ENCODE data around the gene GOLGA2.
"Not testable (repeated sequence)": the region's sequence is repeated elsewhere in the genome, so short reads cannot be mapped to it uniquely, and the experiment has no call there.

Gene GOLGA2

DNA sequence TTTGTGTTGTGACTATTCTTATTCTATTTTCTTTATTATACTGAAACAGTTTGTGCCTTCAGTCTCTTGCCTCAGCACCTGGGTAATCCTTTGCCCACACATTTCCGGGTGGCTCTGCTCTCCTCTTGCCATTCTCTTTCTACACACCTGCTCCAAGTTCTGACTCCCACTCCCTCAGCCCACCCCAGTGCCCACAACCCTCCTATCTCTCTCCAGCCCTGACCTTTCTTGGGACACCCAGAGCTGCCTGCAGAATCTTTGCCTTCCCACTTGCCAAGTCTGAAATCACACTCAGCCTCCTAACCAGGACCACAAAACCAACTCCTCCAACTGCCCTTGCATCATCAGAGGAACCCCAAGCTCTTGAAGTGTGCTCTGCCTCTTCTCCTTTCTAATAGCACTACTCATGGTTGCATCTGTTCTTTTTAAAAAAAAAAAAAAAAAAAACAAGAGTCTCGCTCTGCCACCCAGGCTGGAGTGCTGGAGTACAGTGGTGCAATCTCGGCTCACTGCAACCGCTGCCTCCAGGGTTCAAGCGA is 4.3 kb upstream of the GOLGA2 start:
- no peak for DNase-seq (ENCODE audit: low spot score)

DNA sequence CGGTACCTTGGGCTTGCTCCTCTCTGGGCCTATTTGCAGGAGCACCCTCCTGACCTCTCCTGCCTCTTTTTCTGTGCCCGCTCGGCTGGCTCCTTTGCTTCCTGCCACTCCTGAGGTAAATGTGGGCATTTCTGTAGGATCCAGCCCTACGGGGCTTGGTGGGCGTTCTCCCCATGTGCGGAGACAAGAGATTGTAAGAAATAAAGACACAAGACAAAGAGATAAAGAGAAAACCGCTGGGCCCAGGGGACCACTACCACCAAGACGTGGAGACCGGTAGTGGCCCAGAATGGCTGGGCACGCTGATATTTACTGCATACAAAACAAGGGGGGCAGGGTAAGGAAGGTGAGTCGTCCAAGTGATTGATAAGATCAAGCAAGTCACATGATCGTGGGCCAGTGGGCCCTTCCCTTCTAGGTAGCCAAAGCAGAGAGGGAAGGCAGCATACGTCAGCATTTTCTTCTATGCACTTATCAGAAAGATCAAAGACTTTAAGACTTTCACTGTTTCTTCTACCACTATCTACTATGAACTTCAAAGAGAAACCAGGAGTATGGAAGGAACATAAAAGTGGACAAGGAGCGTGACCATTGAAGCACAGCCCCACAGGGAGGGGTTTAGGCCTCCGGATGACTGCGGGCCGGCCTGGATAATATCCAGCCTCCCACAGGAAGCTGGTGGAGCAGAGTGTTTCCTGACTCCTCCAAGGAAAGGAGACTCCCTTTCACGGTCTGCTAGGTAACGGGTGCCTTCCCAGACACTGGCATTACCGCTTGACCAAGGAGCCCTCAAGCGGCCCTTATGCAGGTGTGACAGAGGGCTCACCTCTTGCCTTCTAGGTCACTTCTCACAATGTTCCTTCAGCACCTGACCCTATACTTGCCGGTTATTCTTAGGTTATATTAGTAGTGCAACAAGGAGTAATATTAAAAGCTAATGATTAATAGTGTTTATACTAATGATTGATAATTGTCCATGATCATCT is 3.6 kb upstream of the GOLGA2 start:
- not testable (repeated sequence) for DNase-seq (ENCODE audit: low spot score)

More for the DNA sequence above, 4.3 kb upstream of the GOLGA2 start:
- TF ChIP-seq, protein P1, sequence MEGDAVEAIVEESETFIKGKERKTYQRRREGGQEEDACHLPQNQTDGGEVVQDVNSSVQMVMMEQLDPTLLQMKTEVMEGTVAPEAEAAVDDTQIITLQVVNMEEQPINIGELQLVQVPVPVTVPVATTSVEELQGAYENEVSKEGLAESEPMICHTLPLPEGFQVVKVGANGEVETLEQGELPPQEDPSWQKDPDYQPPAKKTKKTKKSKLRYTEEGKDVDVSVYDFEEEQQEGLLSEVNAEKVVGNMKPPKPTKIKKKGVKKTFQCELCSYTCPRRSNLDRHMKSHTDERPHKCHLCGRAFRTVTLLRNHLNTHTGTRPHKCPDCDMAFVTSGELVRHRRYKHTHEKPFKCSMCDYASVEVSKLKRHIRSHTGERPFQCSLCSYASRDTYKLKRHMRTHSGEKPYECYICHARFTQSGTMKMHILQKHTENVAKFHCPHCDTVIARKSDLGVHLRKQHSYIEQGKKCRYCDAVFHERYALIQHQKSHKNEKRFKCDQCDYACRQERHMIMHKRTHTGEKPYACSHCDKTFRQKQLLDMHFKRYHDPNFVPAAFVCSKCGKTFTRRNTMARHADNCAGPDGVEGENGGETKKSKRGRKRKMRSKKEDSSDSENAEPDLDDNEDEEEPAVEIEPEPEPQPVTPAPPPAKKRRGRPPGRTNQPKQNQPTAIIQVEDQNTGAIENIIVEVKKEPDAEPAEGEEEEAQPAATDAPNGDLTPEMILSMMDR (IDR thresholded peaks at IDR 0.05; ENCODE audit: extremely low read depth, missing control alignments), result no peak

DNA sequence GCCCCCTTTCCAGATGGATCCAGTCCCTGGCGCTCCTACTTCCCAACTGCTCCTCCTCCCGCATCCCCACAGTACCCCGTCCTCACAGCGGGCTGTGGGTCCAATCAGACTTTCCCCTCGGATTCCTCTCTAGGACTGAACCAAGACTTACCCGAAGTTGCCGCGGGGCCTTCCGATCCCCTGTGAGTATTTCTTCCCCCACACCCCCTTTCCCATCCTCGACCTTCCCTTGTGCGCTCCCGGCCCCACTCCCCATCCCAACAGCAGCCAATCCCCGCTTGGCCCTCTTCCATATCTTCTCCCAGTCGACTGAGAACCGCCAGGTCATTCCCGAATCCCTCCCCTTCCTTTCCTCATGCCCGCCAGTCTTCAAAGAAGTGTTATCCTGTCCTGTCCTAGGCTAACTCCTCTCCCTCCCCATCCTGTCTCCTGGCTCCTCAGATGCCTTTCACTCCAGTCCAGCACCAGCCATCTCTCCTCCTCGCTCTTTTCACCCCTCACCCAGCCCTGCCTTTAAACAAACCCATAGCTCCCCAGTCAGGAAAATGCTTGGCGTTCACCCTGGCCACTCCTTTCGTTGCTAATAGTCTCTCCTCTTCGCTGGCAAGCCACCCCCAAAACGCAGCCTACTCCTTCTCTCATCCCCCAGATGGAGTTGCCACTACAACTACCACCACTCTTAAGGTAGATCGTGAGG is 915 bp upstream of the GOLGA2 start:
- TF ChIP-seq, protein P1 (IDR thresholded peaks at IDR 0.05; ENCODE audit: extremely low read depth, missing control alignments), result no peak
- DNase-seq (ENCODE audit: low spot score), result peak; percentile 32

DNA sequence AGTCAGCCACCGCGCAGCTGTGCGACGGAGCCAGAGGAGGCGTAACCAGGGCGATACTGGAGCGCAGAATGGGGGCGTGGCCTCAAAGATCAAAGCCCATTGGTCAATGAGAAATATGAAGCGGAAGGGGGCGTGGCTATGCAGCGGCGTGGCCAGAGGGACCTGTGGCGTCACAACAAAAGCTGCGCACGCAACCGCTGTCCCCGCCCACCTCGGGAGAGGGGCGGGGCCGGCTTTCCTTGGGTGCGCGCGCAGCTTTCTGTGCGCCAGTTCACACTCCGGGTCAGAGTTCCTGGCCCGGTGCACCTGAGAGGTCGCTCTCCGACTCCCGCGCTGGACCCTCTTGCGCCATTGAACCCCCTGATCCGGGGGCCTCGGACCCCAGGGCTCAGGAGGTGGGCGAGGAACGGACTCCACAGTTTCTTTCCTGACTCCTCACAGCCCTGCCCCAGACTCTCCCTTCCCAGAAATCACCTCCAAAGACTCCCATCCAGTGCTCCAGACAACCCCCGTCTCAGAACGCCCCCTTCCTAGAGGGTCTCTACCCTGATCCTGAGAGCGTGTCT is 284 bp upstream of the GOLGA2 start, which contains the start of gene SWI5:
SWI5 (plus strand) TSS at position 269 of the 566 bp plus-strand sequence.
- peak; percentile 99 for DNase-seq (ENCODE audit: low spot score)
- TF ChIP-seq, protein P1 (IDR thresholded peaks at IDR 0.05; ENCODE audit: extremely low read depth, missing control alignments), result no peak

- no peak for DNase-seq (ENCODE audit: low spot score)
- TF ChIP-seq, protein P1 (IDR thresholded peaks at IDR 0.05; ENCODE audit: extremely low read depth, missing control alignments), result no peak
These were observed 1.6 kb downstream of the GOLGA2 start for GRCh38 chr9:128274245-128274644.

DNA sequence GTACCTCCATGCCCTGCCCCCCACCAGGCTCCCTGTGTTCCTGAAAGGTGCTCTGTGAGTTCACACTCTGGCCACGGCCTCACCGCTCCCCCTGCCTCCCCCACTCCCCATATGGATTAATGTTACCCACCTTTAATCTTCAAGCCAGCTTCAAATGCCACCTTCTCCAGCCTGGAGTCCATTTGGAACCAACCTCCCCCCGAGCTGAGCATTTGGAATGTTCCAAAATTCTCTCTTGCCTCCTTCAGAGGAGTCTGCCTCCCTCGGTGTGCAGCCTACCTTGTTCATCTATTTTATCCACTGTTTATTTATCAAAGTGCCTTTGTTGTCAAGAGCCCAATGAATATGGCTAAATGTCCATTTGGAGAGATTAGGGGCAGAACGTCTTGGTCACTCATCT is 4.3 kb downstream of the GOLGA2 start:
- DNase-seq (ENCODE audit: low spot score), result no peak
- TF ChIP-seq, protein P1 (IDR thresholded peaks at IDR 0.05; ENCODE audit: extremely low read depth, missing control alignments), result no peak

- TF ChIP-seq, protein P1 (IDR thresholded peaks at IDR 0.05; ENCODE audit: extremely low read depth, missing control alignments), result no peak
- no peak for DNase-seq (ENCODE audit: low spot score)
These were observed 4.7 kb downstream of the GOLGA2 start for GRCh38 chr9:128271112-128271511.
